Testis (tissue), 2 donors: ENCODE measurements around the gene WNT3.

Experiments
- POLR2A ChIP-seq: fragments of 450-650 bp; IDR thresholded peaks from one replicate; pipeline ENCODE4 v1.6.1; 2017; ENCODE audit warnings: antibody characterized with exemption, mild to moderate bottlenecking, moderate library complexity
- TF ChIP-seq, protein P1 (sequence below), 3 experiments: fragments of 450-650 bp in 2 of 3; fragments of 200-600 bp in 1 of 3; sonication (generic) in 1 of 3; IDR thresholded peaks; one replicate each; pipeline ENCODE4 v1.5.1; 2016 to 2019; ENCODE audit warnings: antibody characterized with exemption in 3 of 3, mild to moderate bottlenecking in 2 of 3, moderate library complexity in 1 of 3

- TF ChIP-seq POLR2A: no peak
- TF ChIP-seq, protein P1, sequence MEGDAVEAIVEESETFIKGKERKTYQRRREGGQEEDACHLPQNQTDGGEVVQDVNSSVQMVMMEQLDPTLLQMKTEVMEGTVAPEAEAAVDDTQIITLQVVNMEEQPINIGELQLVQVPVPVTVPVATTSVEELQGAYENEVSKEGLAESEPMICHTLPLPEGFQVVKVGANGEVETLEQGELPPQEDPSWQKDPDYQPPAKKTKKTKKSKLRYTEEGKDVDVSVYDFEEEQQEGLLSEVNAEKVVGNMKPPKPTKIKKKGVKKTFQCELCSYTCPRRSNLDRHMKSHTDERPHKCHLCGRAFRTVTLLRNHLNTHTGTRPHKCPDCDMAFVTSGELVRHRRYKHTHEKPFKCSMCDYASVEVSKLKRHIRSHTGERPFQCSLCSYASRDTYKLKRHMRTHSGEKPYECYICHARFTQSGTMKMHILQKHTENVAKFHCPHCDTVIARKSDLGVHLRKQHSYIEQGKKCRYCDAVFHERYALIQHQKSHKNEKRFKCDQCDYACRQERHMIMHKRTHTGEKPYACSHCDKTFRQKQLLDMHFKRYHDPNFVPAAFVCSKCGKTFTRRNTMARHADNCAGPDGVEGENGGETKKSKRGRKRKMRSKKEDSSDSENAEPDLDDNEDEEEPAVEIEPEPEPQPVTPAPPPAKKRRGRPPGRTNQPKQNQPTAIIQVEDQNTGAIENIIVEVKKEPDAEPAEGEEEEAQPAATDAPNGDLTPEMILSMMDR (IDR thresholded peaks at IDR 0.05): no peak
These were observed 47.8 kb upstream of the WNT3 start for GRCh38 chr17:46866325-46866724.
